Esophagus squamous epithelium (tissue), 4 donors: ENCODE data around the gene MGMT.

ENCODE experiments used
- CTCF ChIP-seq, 6 experiments: fragments of 450-650 bp in 4 of 6; fragments of 200-600 bp in 2 of 6; sonication (generic) in 2 of 6; IDR thresholded peaks; one replicate each; pipeline ENCODE4 v1.5.1; 2016 to 2019; ENCODE audit warnings: antibody characterized with exemption in 6 of 6, mild to moderate bottlenecking in 4 of 6, moderate library complexity in 4 of 6
- POLR2A ChIP-seq, 4 donors: fragments of 450-650 bp; IDR thresholded peaks; one replicate each; pipeline ENCODE4 v1.6.1; 2017; ENCODE audit warnings: antibody characterized with exemption in 4 of 4, mild to moderate bottlenecking in 4 of 4, moderate library complexity in 3 of 4

GRCh38 chr10:129517680-129518057, 50.6 kb downstream of the MGMT start:
- no peak for TF ChIP-seq CTCF (IDR thresholded peaks at IDR 0.05)
- no peak for TF ChIP-seq POLR2A (IDR thresholded peaks at IDR 0.05)
